IMR-90 (cell line): Measurements from ENCODE around the gene HIVEP1. TPM values are rescaled to one million over a fixed set of nuclear protein-coding genes. Genes with fewer than 3 reads are reported as not detected.

Experiments used
- ATAC-seq: fragments of 200-7000 bp; cut with Tn5 transposase; 2 replicates; pipeline ENCODE4 v1.9.1; 2020; ENCODE audit warnings: low read depth, mild to moderate bottlenecking, moderate library complexity
- BruUV-seq: library from RNA; stranded (reverse); fragments of 400-500 nt; replicated peaks from 2 replicates; lab custom pipeline; 2021; lab: Mats Ljungman, UMichigan
- CTCF ChIA-PET: fragments of 300-600 bp; formaldehyde crosslinking; extraction: SDS; loops from one replicate; lab custom pipeline; 2021; ENCODE audit warnings: antibody characterized with exemption; lab: Yijun Ruan, JAX
- POLR2A ChIA-PET: fragments of 300-600 bp; sonication (Branson Sonifier 250); formaldehyde crosslinking; loops from one replicate; lab custom pipeline; 2022; ENCODE audit warnings: antibody characterized with exemption; ENCODE audit not compliant: unreplicated experiment; lab: Charles Lee
- DNase-seq: peaks from one replicate; pipeline ENCODE4 v3.0.0; 2013
- H2AFZ ChIP-seq: replicated peaks from 2 replicates; pipeline ENCODE3; 2013; ENCODE audit warnings: low read length, mild to moderate bottlenecking; ENCODE audit not compliant: poor library complexity
- H2AK5ac ChIP-seq: 2 replicates; pipeline ENCODE4 v1.6.1; 2013; ENCODE audit warnings: low read depth, low read length, inconsistent platforms
- H2AK9ac ChIP-seq: replicated peaks from 2 replicates; pipeline ENCODE3; 2013; ENCODE audit warnings: mild to moderate bottlenecking, low read depth, low read length, moderate library complexity; ENCODE audit not compliant: poor library complexity
- H2BK120ac ChIP-seq: 2 replicates; pipeline ENCODE4 v1.6.1; 2013; ENCODE audit warnings: low read depth, low read length, inconsistent platforms
- H2BK15ac ChIP-seq: 3 replicates; pipeline ENCODE4 v1.6.1; 2013; ENCODE audit warnings: low read depth, low read length, inconsistent platforms
- H2BK20ac ChIP-seq: 2 replicates; pipeline ENCODE4 v1.6.1; 2013; ENCODE audit warnings: low read depth, mild to moderate bottlenecking, inconsistent platforms, low read length, moderate library complexity
- H2BK5ac ChIP-seq: 2 replicates; pipeline ENCODE4 v1.6.1; 2013; ENCODE audit warnings: mild to moderate bottlenecking, low read depth, low read length, inconsistent platforms; ENCODE audit not compliant: poor library complexity, severe bottlenecking
- H3K14ac ChIP-seq: replicated peaks from 2 replicates; pipeline ENCODE4 v1.6.1; 2013; ENCODE audit warnings: low read depth, low read length, inconsistent platforms
- H3K18ac ChIP-seq: 2 replicates; pipeline ENCODE4 v1.6.1; 2013; ENCODE audit warnings: low read depth, low read length, control low read depth
- H3K23ac ChIP-seq: 2 replicates; pipeline ENCODE4 v1.6.1; 2013; ENCODE audit warnings: low read depth, low read length, inconsistent platforms
- H3K27ac ChIP-seq: 2 replicates; pipeline ENCODE4 v1.5.1; 2013; ENCODE audit warnings: mild to moderate bottlenecking, control low read depth, low read length; ENCODE audit not compliant: insufficient read depth
- H3K27me3 ChIP-seq: 2 replicates; pipeline ENCODE4 v1.6.1; 2013; ENCODE audit warnings: low read length; ENCODE audit not compliant: control insufficient read depth, insufficient read depth
- H3K36me3 ChIP-seq: 2 replicates; pipeline ENCODE4 v1.6.1; 2013; ENCODE audit warnings: low read length, mixed read lengths; ENCODE audit not compliant: control insufficient read depth, insufficient read depth
- H3K4ac ChIP-seq: 2 replicates; pipeline ENCODE4 v1.6.1; 2013; ENCODE audit warnings: low read depth, low read length, inconsistent platforms
- H3K4me1 ChIP-seq: 2 replicates; pipeline ENCODE4 v1.6.1; 2013; ENCODE audit warnings: low read length, mixed read lengths; ENCODE audit not compliant: control insufficient read depth, insufficient read depth
- H3K4me2 ChIP-seq: 2 replicates; pipeline ENCODE4 v1.6.1; 2013; ENCODE audit warnings: low read depth, mild to moderate bottlenecking, control low read depth, low read length, moderate library complexity
- H3K4me3 ChIP-seq: 2 replicates; pipeline ENCODE4 v1.5.1; 2013; ENCODE audit warnings: low read depth, mild to moderate bottlenecking, control low read depth, low read length, moderate library complexity; ENCODE audit not compliant: insufficient read depth
- H3K56ac ChIP-seq: 2 replicates; pipeline ENCODE4 v1.6.1; 2013; ENCODE audit warnings: low read length, inconsistent platforms; ENCODE audit not compliant: insufficient read depth; ENCODE audit errors: extremely low read depth
- H3K79me1 ChIP-seq, 2 experiments: 2 replicates each; pipeline ENCODE4 v1.6.1; 2013; ENCODE audit warnings: low read length in 2 of 2, inconsistent platforms in 1 of 2, low read depth in 1 of 2
- H3K9ac ChIP-seq: 2 replicates; pipeline ENCODE4 v1.6.1; 2013; ENCODE audit warnings: low read depth, low read length, control low read depth
- H3K9me1 ChIP-seq: 2 replicates; pipeline ENCODE4 v1.6.1; 2013; ENCODE audit warnings: low read length, inconsistent platforms; ENCODE audit not compliant: insufficient read depth
- H3K9me3 ChIP-seq: 2 replicates; pipeline ENCODE4 v1.6.1; 2013; ENCODE audit warnings: low read length; ENCODE audit not compliant: control insufficient read depth, insufficient read depth
- H4K20me1 ChIP-seq: 2 replicates; pipeline ENCODE4 v1.6.1; 2013; ENCODE audit warnings: low read length, inconsistent platforms; ENCODE audit not compliant: insufficient read depth
- H4K5ac ChIP-seq: 2 replicates; pipeline ENCODE4 v1.6.1; 2013; ENCODE audit warnings: mild to moderate bottlenecking, low read depth, low read length, control low read depth
- H4K8ac ChIP-seq, 2 experiments: 2 replicates each; pipeline ENCODE4 v1.6.1; 2013; ENCODE audit warnings: low read depth in 2 of 2, low read length in 2 of 2, control low read depth in 1 of 2, inconsistent platforms in 1 of 2
- H4K91ac ChIP-seq: 2 replicates; pipeline ENCODE4 v1.6.1; 2013; ENCODE audit warnings: low read depth, low read length, inconsistent platforms; ENCODE audit not compliant: insufficient read depth
- BHLHE40 ChIP-seq: fragments of 150-350 bp; IDR thresholded peaks from 2 replicates; pipeline ENCODE4 v1.6.1; 2016; ENCODE audit warnings: mild to moderate bottlenecking, low read depth, low read length
- CEBPB ChIP-seq: IDR thresholded peaks from 2 replicates; pipeline ENCODE4 v1.6.1; 2012; ENCODE audit warnings: low read depth, low read length, improper control_type of control experiment
- CHD1 ChIP-seq: IDR thresholded peaks from 2 replicates; pipeline ENCODE4 v1.6.1; 2012; ENCODE audit warnings: low read depth, low read length, improper control_type of control experiment
- CTCF ChIP-seq: conservative IDR thresholded peaks from 2 replicates; pipeline ENCODE4 v1.5.1; 2012; ENCODE audit warnings: mild to moderate bottlenecking, low read depth, low read length, improper control_type of control experiment
- ELK1 ChIP-seq: fragments of 150-350 bp; IDR thresholded peaks from 2 replicates; pipeline ENCODE4 v1.6.1; 2016; ENCODE audit warnings: low read depth, mild to moderate bottlenecking, low read length, moderate library complexity, borderline replicate concordance
- FOS ChIP-seq: fragments of 150-350 bp; IDR thresholded peaks from 2 replicates; pipeline ENCODE4 v1.6.1; 2016; ENCODE audit warnings: low read depth, low read length
- MAFK ChIP-seq: IDR thresholded peaks from 2 replicates; pipeline ENCODE4 v1.6.1; 2012; ENCODE audit warnings: low read depth, low read length, improper control_type of control experiment
- MAZ ChIP-seq: IDR thresholded peaks from 2 replicates; pipeline ENCODE4 v1.6.1; 2012; ENCODE audit warnings: low read depth, mild to moderate bottlenecking, low read length, improper control_type of control experiment, moderate library complexity, borderline replicate concordance
- MXI1 ChIP-seq: IDR thresholded peaks from 2 replicates; pipeline ENCODE4 v1.6.1; 2012; ENCODE audit warnings: low read depth, mild to moderate bottlenecking, low read length, moderate library complexity, borderline replicate concordance
- NFE2L2 ChIP-seq: fragments of 150-350 bp; IDR thresholded peaks from 2 replicates; pipeline ENCODE4 v1.6.1; 2016; ENCODE audit warnings: low read depth, mild to moderate bottlenecking, low read length
- POLR2A ChIP-seq: IDR thresholded peaks from 2 replicates; pipeline ENCODE4 v1.6.1; 2012; ENCODE audit warnings: mild to moderate bottlenecking, low read depth, low read length
- RAD21 ChIP-seq: IDR thresholded peaks from 2 replicates; pipeline ENCODE4 v1.6.1; 2012; ENCODE audit warnings: low read length, improper control_type of control experiment
- RCOR1 ChIP-seq: IDR thresholded peaks from 2 replicates; pipeline ENCODE4 v1.6.1; 2012; ENCODE audit warnings: mild to moderate bottlenecking, low read length, improper control_type of control experiment; ENCODE audit not compliant: insufficient replicate concordance
- RFX5 ChIP-seq: IDR thresholded peaks from 2 replicates; pipeline ENCODE4 v1.8.0; 2012; ENCODE audit warnings: low read depth, mild to moderate bottlenecking, low read length, moderate library complexity
- SMC3 ChIP-seq: fragments of 150-350 bp; IDR thresholded peaks from 2 replicates; pipeline ENCODE4 v1.6.1; 2016; ENCODE audit warnings: low read depth, mild to moderate bottlenecking, antibody characterized with exemption, low read length, moderate library complexity
- WGBS, 2 experiments: methylation state at CpG; one replicate each; pipeline versions ENCODE4 v1.1.5 to v1.1.7; 2013; ENCODE audit warnings: missing lambda C conversion rate in 2 of 2; ENCODE audit not compliant: insufficient read length in 1 of 2; ENCODE audit errors: extremely low coverage in 2 of 2; 5-methylcytosine and 5-hydroxymethylcytosine counted together
- dilution Hi-C: fragments of 300-500 bp; cut with HindIII; formaldehyde crosslinking; loops from one replicate; pipeline ENCODE4 v1.14.3; 2018; ENCODE audit warnings: low sequenced_read_pairs; ENCODE audit not compliant: unreplicated experiment
- in situ Hi-C: fragments of 300-500 bp; cut with MboI; formaldehyde crosslinking; loops from 3 replicates; pipeline ENCODE4 v1.14.3; 2019; ENCODE audit warnings: low sequenced_read_pairs, inconsistent platforms, mixed read lengths
- intact Hi-C: fragments of 100-400 bp; cut with micrococcal nuclease; formaldehyde crosslinking; loops from 2 replicates; pipeline ENCODE4 v1.10.0; 2022
- polyA plus RNA-seq, 3 experiments: library from polyadenylated mRNA; depleted of rRNA; stranded (reverse); fragments of >200 nt; gene quantifications; 2 replicates each; pipeline ENCODE4 v1.2.3, GENCODE V29; 2012; ENCODE audit warnings: low replicate concordance in 1 of 3
- total RNA-seq: library from RNA; depleted of rRNA; stranded (reverse); fragments of >200 nt; gene quantifications from 2 replicates; pipeline ENCODE4 v1.2.3, GENCODE V29; 2012
- TF ChIP-seq, protein P1 (sequence below): fragments of 150-350 bp; IDR thresholded peaks from 2 replicates; pipeline ENCODE4 v1.6.1; 2017; ENCODE audit warnings: mild to moderate bottlenecking, antibody characterized with exemption, low read length, low read depth

The HIVEP1 gene
- total and polyA plus RNA-seq, 2 of the 4 experiments (the other 2 are of a cell fraction) = 13.0 to 17.2 TPM

DNA sequence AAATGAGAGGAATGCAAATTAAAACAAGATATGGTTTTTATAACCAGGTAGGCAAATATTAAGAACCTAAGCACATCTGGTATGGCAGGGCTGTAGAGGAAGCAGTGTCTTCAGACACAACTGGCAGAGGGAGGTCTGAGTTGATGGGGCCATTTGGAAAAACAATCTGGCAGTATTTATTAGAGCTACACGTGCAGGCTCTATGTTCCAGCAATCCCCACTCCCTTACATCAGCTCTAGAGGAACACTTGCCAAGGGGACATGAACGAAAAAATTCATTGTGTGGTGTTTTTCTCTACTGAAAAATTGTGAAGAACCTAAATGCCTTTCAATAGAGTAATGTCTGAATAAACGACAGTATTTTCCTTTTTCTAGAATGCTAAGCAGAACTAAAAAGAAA, 166.4 kb downstream of the HIVEP1 start:
- Histone ChIP-seq H2BK120ac (no peak overlapping the region), H3K4me2 (no peak overlapping the region), H3K27ac (no peak overlapping the region), H3K23ac (no peak overlapping the region), H2AK9ac (no peak overlapping the region), H2BK5ac (no peak overlapping the region), H3K27me3 (no peaks in the 10 kb centered on the region), H3K56ac (no peak overlapping the region), H4K8ac (no peak overlapping the region), H4K91ac (no peak overlapping the region; the same call in 1 of the 2 replicates), H3K4me3 (no peak overlapping the region), H2AFZ (no peak overlapping the region), H3K79me1 (no peaks in the 10 kb centered on the region), H4K5ac (no peak overlapping the region), H3K14ac (no peak overlapping the region; the same call in 1 of the 2 replicates), H3K4ac (no peak overlapping the region), H3K9me1 (no peaks in the 10 kb centered on the region; the same call in 1 of the 2 replicates), H4K20me1 (no peaks in the 10 kb centered on the region), H3K36me3 (no peaks in the 10 kb centered on the region), H3K18ac (no peak overlapping the region), H2BK15ac (no peak overlapping the region), H2BK20ac (no peak overlapping the region), H2AK5ac (no peak overlapping the region), H3K9ac (no peak overlapping the region), H3K4me1 (peaks cover 2% of the 10 kb centered on the region; the same call in 1 of the 2 replicates), H3K9me3 (no peaks in the 10 kb centered on the region)
- TF ChIP-seq FOS (no peak), ELK1 (no peak), RAD21 (no peak), CTCF (no peak), MAZ (no peak), CEBPB (no peak), RFX5 (no peak), SMC3 (no peak), MXI1 (no peak), NFE2L2 (no peak), CHD1 (no peak), RCOR1 (no peak), POLR2A (no peak), MAFK (no peak), BHLHE40 (no peak)
- TF ChIP-seq, protein P1, sequence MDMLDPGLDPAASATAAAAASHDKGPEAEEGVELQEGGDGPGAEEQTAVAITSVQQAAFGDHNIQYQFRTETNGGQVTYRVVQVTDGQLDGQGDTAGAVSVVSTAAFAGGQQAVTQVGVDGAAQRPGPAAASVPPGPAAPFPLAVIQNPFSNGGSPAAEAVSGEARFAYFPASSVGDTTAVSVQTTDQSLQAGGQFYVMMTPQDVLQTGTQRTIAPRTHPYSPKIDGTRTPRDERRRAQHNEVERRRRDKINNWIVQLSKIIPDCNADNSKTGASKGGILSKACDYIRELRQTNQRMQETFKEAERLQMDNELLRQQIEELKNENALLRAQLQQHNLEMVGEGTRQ = no peak
- DNase-seq (no peak), ATAC-seq (no peak)
- intact Hi-C loops = no loop called here
- CTCF ChIA-PET = no interaction called here
- POLR2A ChIA-PET = no interaction called here
- no TSS peak for BruUV-seq
- in situ Hi-C loops = no loop called here
- WGBS, 2 experiments = no CpG with 5 or more reads among the region's 3 CpGs
- dilution Hi-C loops = no loop called here
